Caco-2 (cell line): ENCODE data around the gene C10orf143. TPM values are rescaled to one million over a fixed set of nuclear protein-coding genes. Genes with fewer than 3 reads are reported as not detected.

Source experiments
- BruUV-seq: library from RNA; stranded (reverse); fragments of 400-500 nt; replicated peaks from 2 replicates; lab custom pipeline; 2021; lab: Mats Ljungman, UMichigan
- CTCF ChIA-PET: fragments of 300-600 bp; sonication (Branson Sonifier 250); formaldehyde crosslinking; loops from one replicate; lab custom pipeline; 2022; ENCODE audit warnings: antibody characterized with exemption; lab: Charles Lee
- POLR2A ChIA-PET: fragments of 300-600 bp; sonication (Branson Sonifier 250); formaldehyde crosslinking; loops from one replicate; lab custom pipeline; 2022; ENCODE audit warnings: antibody characterized with exemption; lab: Charles Lee
- DNase-seq, 2 experiments: peaks; one replicate each; pipeline versions ENCODE4 v3.0.0 to v3.0.0-alpha.2; 2020 to 2022
- H3K27me3 ChIP-seq: replicated peaks from 2 replicates; pipeline ENCODE4 v1.6.0; 2011; ENCODE audit warnings: low read length; ENCODE audit not compliant: control insufficient read depth, insufficient read depth
- H3K36me3 ChIP-seq: 2 replicates; pipeline ENCODE4 v1.5.1; 2011; ENCODE audit warnings: low read length; ENCODE audit not compliant: control insufficient read depth, insufficient read depth
- H3K4me1 ChIP-seq: fragments of 250-450 bp; sonication (Bioruptor Pico); 2 replicates; pipeline ENCODE4 v1.5.1; 2020; ENCODE audit warnings: mild to moderate bottlenecking
- H3K4me3 ChIP-seq: 2 replicates; pipeline ENCODE4 v1.5.1; 2011; ENCODE audit warnings: low read depth, mild to moderate bottlenecking, control low read depth, low read length
- H3K9me3 ChIP-seq: fragments of 250-450 bp; sonication (Bioruptor Pico); 2 replicates; pipeline ENCODE4 v1.5.1; 2020; ENCODE audit warnings: mild to moderate bottlenecking, moderate library complexity
- H3K27ac Mint-ChIP-seq: one replicate; pipeline ENCODE4 v1.8.0; 2022; ENCODE audit warnings: mixed read lengths; ENCODE audit not compliant: unreplicated experiment
- H3K27me3 Mint-ChIP-seq: one replicate; pipeline ENCODE4 v1.8.0; 2022; ENCODE audit warnings: mixed read lengths; ENCODE audit not compliant: insufficient read depth, unreplicated experiment
- H3K36me3 Mint-ChIP-seq: one replicate; pipeline ENCODE4 v1.8.0; 2022; ENCODE audit warnings: mild to moderate bottlenecking, mixed read lengths; ENCODE audit not compliant: insufficient read depth, unreplicated experiment
- H3K4me1 Mint-ChIP-seq: one replicate; pipeline ENCODE4 v1.8.0; 2022; ENCODE audit warnings: low read depth, mixed read lengths; ENCODE audit not compliant: unreplicated experiment
- H3K4me3 Mint-ChIP-seq: one replicate; pipeline ENCODE4 v1.8.0; 2022; ENCODE audit warnings: mild to moderate bottlenecking, moderate library complexity, mixed read lengths; ENCODE audit not compliant: unreplicated experiment
- H3K9me3 Mint-ChIP-seq: one replicate; pipeline ENCODE4 v1.8.0; 2022; ENCODE audit warnings: mixed read lengths; ENCODE audit not compliant: unreplicated experiment
- intact Hi-C: fragments of 100-400 bp; cut with micrococcal nuclease; formaldehyde crosslinking; loops from one replicate; pipeline ENCODE4 v1.10.0; 2022; ENCODE audit not compliant: unreplicated experiment
- total RNA-seq: library from RNA; stranded (reverse); gene quantifications from 2 replicates; pipeline ENCODE4 v1.2.3, GENCODE V29; 2022
- TF ChIP-seq, protein P1 (sequence below), 2 experiments: fragments of 200-600 bp in 1 of 2; IDR thresholded peaks; 1 replicate in 1 of 2; 2 replicates in 1 of 2; pipeline versions ENCODE4 v1.5.1 to v1.8.0; 2011 to 2022; ENCODE audit warnings: antibody characterized with exemption in 1 of 2, control low read depth in 1 of 2, inconsistent platforms in 1 of 2, low read depth in 1 of 2, low read length in 1 of 2, mild to moderate bottlenecking in 1 of 2, moderate library complexity in 1 of 2; ENCODE audit not compliant: insufficient read depth in 1 of 2, severe bottlenecking in 1 of 2, unreplicated experiment in 1 of 2

Gene C10orf143
- total RNA-seq, 1 experiment from 2014 or later: 0.54 TPM

DNA sequence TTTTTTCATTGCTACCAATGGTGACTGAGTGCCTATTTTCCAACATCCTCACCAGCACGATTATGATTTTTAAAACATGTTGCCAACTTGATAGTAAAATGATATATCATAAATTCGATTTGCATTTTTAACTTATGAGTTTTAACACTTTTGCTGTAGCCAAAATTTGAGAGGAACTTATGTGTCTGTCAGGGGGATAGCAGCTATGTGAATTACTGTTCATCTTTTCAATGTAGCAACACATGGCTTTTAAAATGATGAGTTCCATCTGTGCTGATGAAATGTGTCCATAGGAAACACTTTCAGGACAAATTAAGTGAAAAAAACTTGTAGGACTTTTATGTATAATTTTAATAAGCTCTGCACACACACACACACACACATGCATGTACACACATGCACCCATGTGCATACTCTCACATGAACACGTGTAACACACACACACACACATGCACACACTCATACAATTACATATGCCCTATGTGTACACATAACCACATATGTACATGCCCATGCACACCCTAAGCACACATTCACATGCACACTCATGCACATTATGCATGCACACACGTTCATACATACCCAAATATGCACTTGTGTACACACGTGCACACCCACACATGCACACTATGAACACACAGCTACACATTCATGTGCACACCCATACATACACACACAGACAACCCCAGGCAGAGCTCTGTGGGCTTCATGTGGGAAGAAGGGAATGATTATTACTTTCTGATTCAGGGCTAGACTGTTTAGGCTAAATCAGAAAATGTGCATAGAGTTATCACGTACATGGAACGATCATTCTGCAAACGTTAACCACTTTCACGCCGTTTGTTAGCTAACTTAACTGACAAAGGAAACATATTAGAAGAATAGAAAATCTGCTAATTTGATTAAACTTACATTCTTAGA, 68.9 kb downstream of the C10orf143 start:
- no peaks in the 10 kb centered on the region for H3K9me3 Mint-ChIP-seq
- H3K4me3 Mint-ChIP-seq: no peak overlapping the region
- Histone ChIP-seq H3K4me3 (no peak overlapping the region), H3K27me3 (no peaks in the 10 kb centered on the region; the same call in 1 of the 2 replicates), H3K9me3 (no peaks in the 10 kb centered on the region), H3K36me3 (no peaks in the 10 kb centered on the region), H3K4me1 (no peaks in the 10 kb centered on the region)
- H3K27me3 Mint-ChIP-seq: peaks cover 31% of the 10 kb centered on the region
- no peaks in the 10 kb centered on the region for H3K36me3 Mint-ChIP-seq
- DNase-seq: peak in 1 of 2 experiments; percentile 15
- TF ChIP-seq, protein P1, sequence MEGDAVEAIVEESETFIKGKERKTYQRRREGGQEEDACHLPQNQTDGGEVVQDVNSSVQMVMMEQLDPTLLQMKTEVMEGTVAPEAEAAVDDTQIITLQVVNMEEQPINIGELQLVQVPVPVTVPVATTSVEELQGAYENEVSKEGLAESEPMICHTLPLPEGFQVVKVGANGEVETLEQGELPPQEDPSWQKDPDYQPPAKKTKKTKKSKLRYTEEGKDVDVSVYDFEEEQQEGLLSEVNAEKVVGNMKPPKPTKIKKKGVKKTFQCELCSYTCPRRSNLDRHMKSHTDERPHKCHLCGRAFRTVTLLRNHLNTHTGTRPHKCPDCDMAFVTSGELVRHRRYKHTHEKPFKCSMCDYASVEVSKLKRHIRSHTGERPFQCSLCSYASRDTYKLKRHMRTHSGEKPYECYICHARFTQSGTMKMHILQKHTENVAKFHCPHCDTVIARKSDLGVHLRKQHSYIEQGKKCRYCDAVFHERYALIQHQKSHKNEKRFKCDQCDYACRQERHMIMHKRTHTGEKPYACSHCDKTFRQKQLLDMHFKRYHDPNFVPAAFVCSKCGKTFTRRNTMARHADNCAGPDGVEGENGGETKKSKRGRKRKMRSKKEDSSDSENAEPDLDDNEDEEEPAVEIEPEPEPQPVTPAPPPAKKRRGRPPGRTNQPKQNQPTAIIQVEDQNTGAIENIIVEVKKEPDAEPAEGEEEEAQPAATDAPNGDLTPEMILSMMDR (IDR thresholded peaks at IDR 0.05; ENCODE audit: insufficient read depth in 1 of 2, low read depth in 1 of 2, low read length in 1 of 2, severe bottlenecking in 1 of 2, unreplicated experiment in 1 of 2): no peak
- no peaks in the 10 kb centered on the region for H3K4me1 Mint-ChIP-seq
- no peak overlapping the region for H3K27ac Mint-ChIP-seq
- no TSS peak for BruUV-seq
- ChIA-PET POLR2A (no interaction called here), CTCF (no interaction called here)
- intact Hi-C loops: no loop called here

DNA sequence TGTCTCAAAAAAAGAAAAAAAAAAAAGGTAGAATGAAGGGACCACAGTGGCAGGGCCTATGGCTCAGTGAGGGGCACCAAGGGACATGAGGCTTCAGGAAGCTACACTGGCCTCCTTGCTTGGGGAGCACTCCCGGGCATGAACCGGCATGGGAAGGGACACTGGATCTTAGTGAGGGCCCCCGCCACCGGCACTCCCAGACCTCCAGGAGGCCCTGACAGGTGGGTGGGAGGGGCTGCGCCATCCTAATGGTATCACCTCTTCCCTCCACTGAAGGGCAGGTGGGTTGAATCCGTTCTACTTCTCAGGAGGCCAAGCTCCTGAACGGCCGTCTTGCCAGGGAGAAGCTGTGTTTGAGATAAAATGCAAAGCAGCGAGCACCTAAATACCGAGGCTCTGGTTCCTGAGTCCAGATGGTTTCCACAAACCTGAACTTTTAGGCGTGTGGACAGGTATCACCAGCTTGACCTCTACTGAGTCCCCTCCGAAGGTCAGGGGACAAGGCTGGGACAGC, 69.8 kb downstream of the C10orf143 start:
- TF ChIP-seq, protein P1 (IDR thresholded peaks at IDR 0.05; ENCODE audit: insufficient read depth in 1 of 2, low read depth in 1 of 2, low read length in 1 of 2, severe bottlenecking in 1 of 2, unreplicated experiment in 1 of 2): no peak
- Mint-ChIP-seq H3K4me3 (no peak overlapping the region), H3K9me3 (no peaks in the 10 kb centered on the region), H3K27me3 (peaks cover 33% of the 10 kb centered on the region), H3K27ac (no peak overlapping the region), H3K36me3 (no peaks in the 10 kb centered on the region), H3K4me1 (no peaks in the 10 kb centered on the region)
- no peak for DNase-seq
- ChIA-PET POLR2A (no interaction called here), CTCF (no interaction called here)
- H3K36me3 ChIP-seq: no peaks in the 10 kb centered on the region
- H3K27me3 ChIP-seq: no peaks in the 10 kb centered on the region; the same call in 1 of the 2 replicates
- H3K4me1 ChIP-seq: no peaks in the 10 kb centered on the region
- H3K4me3 ChIP-seq: no peak overlapping the region
- no TSS peak for BruUV-seq
- H3K9me3 ChIP-seq: no peaks in the 10 kb centered on the region
- intact Hi-C loops: no loop called here

DNA sequence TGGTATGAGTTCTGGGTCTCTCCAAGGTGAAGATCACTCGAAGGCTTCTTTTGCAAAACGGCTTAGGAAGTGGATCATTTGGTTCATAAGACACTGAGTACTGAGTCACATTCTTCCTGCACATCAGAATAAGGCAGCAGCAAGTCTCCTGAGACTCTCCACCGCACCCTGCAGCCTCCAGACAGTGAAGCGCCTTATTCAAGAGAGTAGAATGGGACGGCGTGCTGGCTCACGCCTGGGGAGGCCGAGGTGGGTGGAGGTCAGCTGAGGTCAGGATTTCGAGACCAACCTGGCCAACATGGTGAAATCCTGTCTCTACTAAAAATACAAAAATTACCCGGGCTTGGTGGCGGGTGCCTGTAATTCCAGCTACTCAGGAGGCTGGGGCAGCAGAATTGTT, 70.3 kb downstream of the C10orf143 start:
- Mint-ChIP-seq H3K4me1 (no peaks in the 10 kb centered on the region), H3K4me3 (no peak overlapping the region), H3K27ac (no peak overlapping the region), H3K27me3 (peaks cover 38% of the 10 kb centered on the region), H3K9me3 (no peaks in the 10 kb centered on the region), H3K36me3 (no peaks in the 10 kb centered on the region)
- Histone ChIP-seq H3K36me3 (no peaks in the 10 kb centered on the region), H3K9me3 (no peaks in the 10 kb centered on the region), H3K27me3 (no peaks in the 10 kb centered on the region; the same call in 1 of the 2 replicates), H3K4me3 (no peak overlapping the region), H3K4me1 (no peaks in the 10 kb centered on the region)
- POLR2A ChIA-PET: no interaction called here
- TF ChIP-seq, protein P1 (IDR thresholded peaks at IDR 0.05; ENCODE audit: insufficient read depth in 1 of 2, low read depth in 1 of 2, low read length in 1 of 2, severe bottlenecking in 1 of 2, unreplicated experiment in 1 of 2): no peak
- intact Hi-C loops: no loop called here
- DNase-seq: no peak
- BruUV-seq: no TSS peak
- CTCF ChIA-PET: no interaction called here
